GM21619 (cell line): ENCODE results near the gene MYCBP.

ENCODE experiments used
- ATAC-seq: cut with Tn5 transposase; IDR thresholded peaks from one replicate; pipeline ENCODE4 v1.9.1; 2021; ENCODE audit not compliant: unreplicated experiment

The MYCBP gene

GRCh38 chr1:38826886-38827285 is 46.3 kb downstream of the MYCBP start:
- ATAC-seq = no peak

GRCh38 chr1:38826262-38826661 is 46.9 kb downstream of the MYCBP start:
- no peak for ATAC-seq

- no peak for ATAC-seq
Observed at GRCh38 chr1:38820860-38821259, 52.3 kb downstream of the MYCBP start.

- no peak for ATAC-seq
Observed at GRCh38 chr1:38819516-38819915, 53.6 kb downstream of the MYCBP start.

- no peak for ATAC-seq
Observed at GRCh38 chr1:38819040-38819439, 54.1 kb downstream of the MYCBP start.

- ATAC-seq = no peak
Observed at GRCh38 chr1:38818175-38818976, 54.8 kb downstream of the MYCBP start.

- no peak for ATAC-seq
Observed at GRCh38 chr1:38817267-38818174, 55.6 kb downstream of the MYCBP start.

- ATAC-seq = peak; percentile 80
Observed at GRCh38 chr1:38815903-38816627, 57.1 kb downstream of the MYCBP start.

GRCh38 chr1:38814984-38815464 is 58.1 kb downstream of the MYCBP start:
- ATAC-seq = no peak

GRCh38 chr1:38814444-38814983 is 58.6 kb downstream of the MYCBP start:
- ATAC-seq = no peak

- no peak for ATAC-seq
Observed at GRCh38 chr1:38812981-38813380, 60.2 kb downstream of the MYCBP start.
